Right renal pelvis (tissue), 4 donors: Measurements from ENCODE around the gene SLC17A3. TPM values are rescaled to one million over a fixed set of nuclear protein-coding genes. Genes with fewer than 3 reads are reported as not detected.
A peak's percentile ranks its signal among the peaks of the same experiment; 100 is the strongest.

Experiments
- DNase-seq, 4 donors: peaks; one replicate each; pipeline ENCODE4 v3.0.0-alpha.2; 2013; ENCODE audit warnings: low read depth in 4 of 4, low spot score in 3 of 4, missing footprints in 1 of 4
- polyA plus RNA-seq, 4 donors: library from polyadenylated mRNA; unstranded; fragments of 120-200 nt; gene quantifications; one replicate each; pipeline ENCODE4 v1.2.1, GENCODE V29; 2013; ENCODE audit not compliant: insufficient read length in 4 of 4

The SLC17A3 gene
- polyA plus RNA-seq, 4 donors: 0.40 to 1.2 (median 0.64) TPM

GRCh38 chr6:25892877-25893276 is 18.8 kb upstream of the SLC17A3 start:
- DNase-seq: no peak

GRCh38 chr6:25889877-25890853 is 16.1 kb upstream of the SLC17A3 start:
- DNase-seq: peak in 3 of 4 donors; percentile 33 to 50 (median 47)

GRCh38 chr6:25888626-25889025 is 14.6 kb upstream of the SLC17A3 start:
- no peak for DNase-seq

GRCh38 chr6:25886066-25886465 is 12.0 kb upstream of the SLC17A3 start:
- DNase-seq: no peak

- no peak for DNase-seq
Observed at GRCh38 chr6:25883991-25884390, 9.9 kb upstream of the SLC17A3 start.

GRCh38 chr6:25883536-25883935 is 9.5 kb upstream of the SLC17A3 start:
- no peak for DNase-seq

GRCh38 chr6:25882051-25882496 is 8.0 kb upstream of the SLC17A3 start:
- DNase-seq: no peak

- no peak for DNase-seq
Observed at GRCh38 chr6:25880601-25881000, 6.6 kb upstream of the SLC17A3 start.

GRCh38 chr6:25878721-25879322 is 4.8 kb upstream of the SLC17A3 start:
- DNase-seq: no peak

GRCh38 chr6:25875926-25876602 is 2.0 kb upstream of the SLC17A3 start:
- DNase-seq: no peak

- DNase-seq: no peak
Observed at GRCh38 chr6:25875563-25875905, 1.5 kb upstream of the SLC17A3 start.

GRCh38 chr6:25874822-25875562 is 949 bp upstream of the SLC17A3 start:
- DNase-seq: no peak

- no peak for DNase-seq
Observed at GRCh38 chr6:25872814-25873213, 1.2 kb downstream of the SLC17A3 start.

- no peak for DNase-seq
Observed at GRCh38 chr6:25869840-25870239, 4.2 kb downstream of the SLC17A3 start.

- no peak for DNase-seq
Observed at GRCh38 chr6:25868436-25869183, 5.4 kb downstream of the SLC17A3 start.

GRCh38 chr6:25866011-25866410 is 8.0 kb downstream of the SLC17A3 start:
- DNase-seq: no peak

GRCh38 chr6:25863360-25863759 is 10.7 kb downstream of the SLC17A3 start:
- no peak for DNase-seq

GRCh38 chr6:25862199-25862598 is 11.8 kb downstream of the SLC17A3 start:
- no peak for DNase-seq

- no peak for DNase-seq
Observed at GRCh38 chr6:25852756-25853155, 21.3 kb downstream of the SLC17A3 start.

GRCh38 chr6:25851961-25852360 is 22.1 kb downstream of the SLC17A3 start:
- no peak for DNase-seq
